ENCODE data around the gene CYP20A1. TPM values are rescaled to one million over a fixed set of nuclear protein-coding genes. Genes with fewer than 3 reads are reported as not detected.

The CYP20A1 gene
- total RNA-seq, 3 donors from 2014 or later = 31.1 to 45.4 (median 37.6) TPM

DNA sequence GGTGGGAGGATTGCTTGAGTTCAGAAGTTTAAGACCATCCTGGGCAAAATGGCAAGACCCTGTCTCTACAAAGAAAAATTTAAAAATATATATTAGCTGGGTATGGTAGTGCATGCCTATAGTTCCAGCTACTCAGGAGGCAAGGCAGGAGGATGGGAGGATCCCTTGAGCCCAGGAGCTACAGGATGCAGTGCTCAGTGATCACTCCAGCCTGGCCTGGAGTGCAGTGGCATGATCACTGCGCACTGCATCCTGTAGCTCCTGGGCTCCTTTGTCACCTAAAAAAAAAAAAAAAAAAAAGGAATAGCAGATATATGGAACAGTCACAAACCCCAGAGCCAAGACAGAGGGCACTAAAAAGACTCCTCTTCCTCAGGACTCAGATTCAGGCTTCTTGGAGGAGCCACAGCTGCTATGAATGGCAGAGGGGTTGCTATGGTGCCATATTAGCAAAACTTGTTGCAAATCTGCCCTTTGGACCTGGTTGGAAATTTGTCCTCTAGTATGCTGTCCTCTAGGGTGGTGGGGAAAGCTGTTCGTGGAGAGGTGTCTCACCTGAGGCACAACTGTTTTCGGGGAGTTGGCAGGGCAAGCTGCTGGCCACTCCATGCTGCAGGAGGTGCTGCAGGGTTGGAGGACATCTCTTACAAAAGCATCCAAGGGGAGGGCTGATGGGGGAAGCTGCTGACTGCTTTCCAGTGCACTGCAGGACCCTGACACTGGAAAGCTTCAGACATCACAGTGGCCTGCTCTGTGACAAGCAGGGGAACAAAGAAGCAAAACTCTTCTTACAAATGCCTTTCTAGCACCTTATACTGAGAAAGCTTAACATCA, 22.7 kb downstream of the CYP20A1 start:
- no peak for TF ChIP-seq POLR2AphosphoS5 (IDR thresholded peaks at IDR 0.05)
- TF ChIP-seq, protein P1, sequence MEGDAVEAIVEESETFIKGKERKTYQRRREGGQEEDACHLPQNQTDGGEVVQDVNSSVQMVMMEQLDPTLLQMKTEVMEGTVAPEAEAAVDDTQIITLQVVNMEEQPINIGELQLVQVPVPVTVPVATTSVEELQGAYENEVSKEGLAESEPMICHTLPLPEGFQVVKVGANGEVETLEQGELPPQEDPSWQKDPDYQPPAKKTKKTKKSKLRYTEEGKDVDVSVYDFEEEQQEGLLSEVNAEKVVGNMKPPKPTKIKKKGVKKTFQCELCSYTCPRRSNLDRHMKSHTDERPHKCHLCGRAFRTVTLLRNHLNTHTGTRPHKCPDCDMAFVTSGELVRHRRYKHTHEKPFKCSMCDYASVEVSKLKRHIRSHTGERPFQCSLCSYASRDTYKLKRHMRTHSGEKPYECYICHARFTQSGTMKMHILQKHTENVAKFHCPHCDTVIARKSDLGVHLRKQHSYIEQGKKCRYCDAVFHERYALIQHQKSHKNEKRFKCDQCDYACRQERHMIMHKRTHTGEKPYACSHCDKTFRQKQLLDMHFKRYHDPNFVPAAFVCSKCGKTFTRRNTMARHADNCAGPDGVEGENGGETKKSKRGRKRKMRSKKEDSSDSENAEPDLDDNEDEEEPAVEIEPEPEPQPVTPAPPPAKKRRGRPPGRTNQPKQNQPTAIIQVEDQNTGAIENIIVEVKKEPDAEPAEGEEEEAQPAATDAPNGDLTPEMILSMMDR (IDR thresholded peaks at IDR 0.05) = no peak
- no peak for TF ChIP-seq POLR2A (IDR thresholded peaks at IDR 0.05)
- DNase-seq (ENCODE audit: low spot score in 2 of 2) = no peak
- intact Hi-C loops (cut with DNase I; ENCODE audit: low total_unique reads) = no loop called here
- Histone ChIP-seq H3K9me3 (no peaks in the 10 kb centered on the region), H3K27ac (no peak overlapping the region), H3K27me3 (no peaks in the 10 kb centered on the region), H3K4me3 (no peak overlapping the region), H3K36me3 (no peaks in the 10 kb centered on the region), H3K4me1 (no peaks in the 10 kb centered on the region)

DNA sequence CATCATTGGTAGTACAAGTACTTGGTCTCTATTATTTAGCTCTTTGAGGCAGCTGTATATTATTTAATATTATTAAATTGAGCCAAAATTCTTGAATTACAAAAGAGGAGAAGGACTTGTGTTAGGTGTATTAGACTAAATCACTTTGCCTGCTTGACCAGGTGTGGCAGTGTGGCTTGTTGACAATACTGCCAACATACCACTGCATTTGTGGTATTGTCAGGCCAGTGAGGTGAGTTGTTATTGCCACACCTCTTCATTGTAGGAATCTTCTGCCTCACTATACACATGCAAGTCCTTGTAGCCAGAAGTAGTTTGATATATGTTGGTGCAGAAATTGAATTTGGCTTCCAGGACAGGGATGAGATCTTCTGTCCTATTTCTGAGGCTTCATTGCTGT, 40.5 kb downstream of the CYP20A1 start:
- Histone ChIP-seq H3K4me3 (no peak overlapping the region), H3K27ac (no peak overlapping the region), H3K4me1 (no peaks in the 10 kb centered on the region), H3K27me3 (no peaks in the 10 kb centered on the region), H3K9me3 (no peaks in the 10 kb centered on the region), H3K36me3 (peaks cover 4% of the 10 kb centered on the region)
- no peak for TF ChIP-seq POLR2AphosphoS5 (IDR thresholded peaks at IDR 0.05)
- TF ChIP-seq, protein P1 (IDR thresholded peaks at IDR 0.05) = no peak
- TF ChIP-seq POLR2A (IDR thresholded peaks at IDR 0.05) = no peak
- intact Hi-C loops (cut with DNase I; ENCODE audit: low total_unique reads) = no loop called here
- no peak for DNase-seq (ENCODE audit: low spot score in 2 of 2)

DNA sequence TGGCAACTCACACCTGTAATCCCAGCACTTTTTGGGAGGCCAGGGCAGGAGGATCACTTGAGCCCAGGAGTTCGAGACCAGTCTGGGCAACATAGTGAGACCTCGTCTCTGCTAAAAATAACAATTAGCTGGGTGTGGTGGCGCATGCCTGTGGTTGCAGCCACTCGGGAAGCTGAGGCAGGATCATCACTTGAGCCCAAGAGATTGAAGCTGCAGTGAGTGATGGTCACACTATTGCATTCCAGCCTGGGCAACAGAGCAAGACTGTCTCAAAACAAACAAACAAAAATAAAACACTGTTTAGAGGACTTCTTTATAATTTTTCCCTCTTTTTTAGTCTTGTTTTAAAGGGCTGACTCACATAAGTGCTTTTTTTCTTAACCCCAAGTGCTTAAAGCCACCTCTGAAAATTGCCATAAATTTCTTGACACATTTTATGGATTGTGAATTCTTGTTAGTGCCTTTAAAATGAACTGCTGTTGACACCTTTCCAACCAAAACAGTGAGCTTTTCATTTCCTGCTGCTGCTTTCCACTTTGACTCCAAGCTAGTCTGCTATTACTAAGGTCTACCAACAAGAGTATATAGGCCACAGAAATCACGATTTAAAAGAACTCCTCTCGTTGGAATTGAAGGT, 41.7 kb downstream of the CYP20A1 start:
- Histone ChIP-seq H3K4me1 (no peaks in the 10 kb centered on the region), H3K27ac (no peak overlapping the region), H3K36me3 (peaks cover 5% of the 10 kb centered on the region), H3K27me3 (no peaks in the 10 kb centered on the region), H3K9me3 (no peaks in the 10 kb centered on the region), H3K4me3 (no peak overlapping the region)
- intact Hi-C loops (cut with DNase I; ENCODE audit: low total_unique reads) = no loop called here
- no peak for DNase-seq (ENCODE audit: low spot score in 2 of 2)
- TF ChIP-seq POLR2AphosphoS5 (IDR thresholded peaks at IDR 0.05) = no peak
- no peak for TF ChIP-seq POLR2A (IDR thresholded peaks at IDR 0.05)
- TF ChIP-seq, protein P1 (IDR thresholded peaks at IDR 0.05) = no peak

DNA sequence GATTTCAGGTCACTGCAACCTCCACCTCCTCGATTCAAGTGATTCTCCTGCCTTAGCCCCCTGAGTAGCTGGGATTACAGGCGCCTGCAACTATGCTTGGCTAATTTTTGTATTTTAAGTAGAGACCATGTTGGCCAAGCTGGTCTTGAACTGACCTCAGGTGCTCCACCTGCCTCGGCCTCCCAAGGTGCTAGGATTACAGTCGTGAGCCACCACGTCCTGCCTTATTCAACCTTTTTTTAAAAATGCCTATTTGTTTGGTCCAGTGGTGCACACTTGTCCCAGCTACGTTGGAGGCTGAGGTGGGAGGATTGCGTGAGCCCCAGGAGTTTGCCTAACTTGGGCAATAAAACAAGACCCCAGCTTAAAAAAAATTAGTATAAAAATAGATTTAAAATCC, 43.3 kb downstream of the CYP20A1 start:
- no peaks in the 10 kb centered on the region for H3K9me3 ChIP-seq
- no peaks in the 10 kb centered on the region for H3K4me1 ChIP-seq
- peaks cover 5% of the 10 kb centered on the region for H3K36me3 ChIP-seq
- no peaks in the 10 kb centered on the region for H3K27me3 ChIP-seq
- TF ChIP-seq, protein P1 (IDR thresholded peaks at IDR 0.05) = no peak
- TF ChIP-seq POLR2A (IDR thresholded peaks at IDR 0.05) (no peak), POLR2AphosphoS5 (IDR thresholded peaks at IDR 0.05) (no peak)
- no peak overlapping the region for H3K27ac ChIP-seq
- intact Hi-C loops (cut with DNase I; ENCODE audit: low total_unique reads) = no loop called here
- H3K4me3 ChIP-seq = no peak overlapping the region
- no peak for DNase-seq (ENCODE audit: low spot score in 2 of 2)

DNA sequence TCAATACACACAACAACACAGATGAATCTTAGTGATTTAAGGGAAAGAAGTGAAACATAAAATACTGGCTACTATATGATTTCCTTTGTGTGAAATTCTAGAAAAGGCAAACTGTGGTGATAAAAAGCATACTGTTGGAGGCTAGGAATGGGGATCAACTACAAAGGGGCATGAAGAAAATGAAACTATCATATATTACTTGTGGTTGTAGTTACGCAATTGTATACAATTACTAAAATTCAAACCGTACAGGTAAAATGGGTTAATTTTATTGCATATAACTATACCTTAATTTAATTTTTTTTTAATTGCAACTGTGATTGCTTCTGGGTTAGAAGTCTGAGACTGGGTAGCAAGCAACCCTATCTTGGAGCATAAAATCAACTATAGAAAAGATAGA, 47.7 kb downstream of the CYP20A1 start:
- H3K27me3 ChIP-seq = no peaks in the 10 kb centered on the region
- no peak for DNase-seq (ENCODE audit: low spot score in 2 of 2)
- no peak overlapping the region for H3K27ac ChIP-seq
- H3K9me3 ChIP-seq = no peaks in the 10 kb centered on the region
- no peak overlapping the region for H3K4me3 ChIP-seq
- TF ChIP-seq POLR2AphosphoS5 (IDR thresholded peaks at IDR 0.05) (no peak), POLR2A (IDR thresholded peaks at IDR 0.05) (no peak)
- TF ChIP-seq, protein P1 (IDR thresholded peaks at IDR 0.05) = no peak
- intact Hi-C loops (cut with DNase I; ENCODE audit: low total_unique reads) = no loop called here
- no peaks in the 10 kb centered on the region for H3K4me1 ChIP-seq
- H3K36me3 ChIP-seq = peaks cover 5% of the 10 kb centered on the region

All from breast epithelium (tissue), 4 donors.